B cell (primary cell): ENCODE results near the gene NRDC. TPM values are rescaled to one million over a fixed set of nuclear protein-coding genes. Genes with fewer than 3 reads are reported as not detected.

Experiments used
- ATAC-seq: fragments of 200-7000 bp; cut with Tn5 transposase; one replicate; pipeline ENCODE4 v1.10.0; 2021; ENCODE audit warnings: low read depth, mild to moderate bottlenecking, moderate number of reproducible peaks, moderate library complexity
- CTCF ChIA-PET: fragments of 350-600 bp; sonication (Branson Sonifier 250); formaldehyde crosslinking; loops from one replicate; lab custom pipeline; 2021; ENCODE audit warnings: antibody characterized with exemption, inconsistent platforms; lab: Charles Lee
- POLR2A ChIA-PET: fragments of 350-600 bp; sonication (Branson Sonifier 250); formaldehyde crosslinking; loops from one replicate; lab custom pipeline; 2021; ENCODE audit warnings: antibody characterized with exemption; lab: Charles Lee
- DNase-seq: peaks from one replicate; pipeline ENCODE4 v3.0.0; 2013
- H2AFZ ChIP-seq: 2 replicates; pipeline ENCODE4 v1.6.1; 2012; ENCODE audit warnings: mild to moderate bottlenecking, low read depth, low read length; ENCODE audit not compliant: insufficient read depth, poor library complexity, severe bottlenecking
- H3K27ac ChIP-seq, 2 donors: 1 replicate in 1 of 2; 2 replicates in 1 of 2; pipeline ENCODE4 v1.5.1; 2012 to 2013; ENCODE audit warnings: low read length in 2 of 2, mild to moderate bottlenecking in 2 of 2, moderate library complexity in 1 of 2
- H3K27me3 ChIP-seq, 4 experiments: fragments of 200-600 bp in 1 of 4; sonication (generic) in 1 of 4; replicated peaks in 1 of 4; 1 replicate in 2 of 4; 2 replicates in 2 of 4; pipeline versions ENCODE4 v1.6.1 to v1.7.0; 2013 to 2016; ENCODE audit warnings: low read length in 3 of 4, mild to moderate bottlenecking in 2 of 4, mixed read lengths in 1 of 4, moderate library complexity in 1 of 4; ENCODE audit not compliant: insufficient read depth in 4 of 4, control insufficient read depth in 3 of 4; ENCODE audit errors: control extremely low read depth in 1 of 4
- H3K36me3 ChIP-seq, 2 experiments: replicated peaks in 1 of 2; 1 replicate in 1 of 2; 2 replicates in 1 of 2; pipeline versions ENCODE4 v1.6.1 to v1.7.1; 2013; ENCODE audit warnings: low read length in 1 of 2; ENCODE audit not compliant: insufficient read depth in 2 of 2, control insufficient read depth in 1 of 2; ENCODE audit errors: control extremely low read depth in 1 of 2, extremely low read depth in 1 of 2
- H3K4me1 ChIP-seq, 2 donors: fragments of 200-600 bp in 1 of 2; sonication (generic) in 1 of 2; 1 replicate in 1 of 2; 2 replicates in 1 of 2; pipeline versions ENCODE4 v1.5.1 to v1.6.1; 2013 to 2017; ENCODE audit warnings: low read length in 2 of 2; ENCODE audit not compliant: control insufficient read depth in 2 of 2, insufficient read depth in 2 of 2
- H3K4me2 ChIP-seq: replicated peaks from 2 replicates; pipeline ENCODE3; 2012; ENCODE audit warnings: mild to moderate bottlenecking, low read depth, low read length; ENCODE audit not compliant: poor library complexity, severe bottlenecking
- H3K4me3 ChIP-seq, 5 experiments: fragments of 200-600 bp in 1 of 5; sonication (generic) in 1 of 5; 1 replicate in 3 of 5; 2 replicates in 2 of 5; pipeline versions ENCODE4 v1.5.1 to v1.7.0; 2011 to 2016; ENCODE audit warnings: low read length in 4 of 5, mild to moderate bottlenecking in 4 of 5, low read depth in 2 of 5, control low read depth in 1 of 5, moderate library complexity in 1 of 5; ENCODE audit not compliant: insufficient read depth in 1 of 5; ENCODE audit errors: control extremely low read depth in 1 of 5, extremely low read depth in 1 of 5
- H3K79me2 ChIP-seq: fragments of 200-600 bp; sonication (generic); one replicate; pipeline ENCODE4 v1.6.0; 2016; ENCODE audit warnings: low read length; ENCODE audit not compliant: control insufficient read depth, insufficient read depth
- H3K9ac ChIP-seq: fragments of 200-600 bp; sonication (generic); 2 replicates; pipeline ENCODE4 v1.6.1; 2017; ENCODE audit warnings: mild to moderate bottlenecking, low read length, moderate library complexity
- H3K9me3 ChIP-seq, 3 donors: one replicate each; pipeline versions ENCODE4 v1.6.1 to v1.7.1; 2013; ENCODE audit warnings: low read length in 2 of 3; ENCODE audit not compliant: control insufficient read depth in 2 of 3, insufficient read depth in 1 of 3; ENCODE audit errors: control extremely low read depth in 1 of 3
- H4K20me1 ChIP-seq: 2 replicates; pipeline ENCODE4 v1.6.0; 2012; ENCODE audit warnings: mild to moderate bottlenecking, low read length; ENCODE audit not compliant: insufficient read depth, control insufficient read depth, poor library complexity, severe bottlenecking
- H3K27ac Mint-ChIP-seq: one replicate; pipeline ENCODE4 v1.8.0; 2021; ENCODE audit warnings: mixed read lengths
- H3K27me3 Mint-ChIP-seq: one replicate; pipeline ENCODE4 v1.8.0; 2021; ENCODE audit warnings: mixed read lengths
- H3K4me1 Mint-ChIP-seq: one replicate; pipeline ENCODE4 v1.8.0; 2021; ENCODE audit warnings: mixed read lengths
- H3K4me3 Mint-ChIP-seq: one replicate; pipeline ENCODE4 v1.8.0; 2021; ENCODE audit warnings: mixed read lengths
- H3K9me3 Mint-ChIP-seq: one replicate; pipeline ENCODE4 v1.8.0; 2022; ENCODE audit warnings: mixed read lengths; ENCODE audit not compliant: insufficient read depth
- CTCF ChIP-seq: fragments of 200-600 bp; IDR thresholded peaks from one replicate; pipeline ENCODE4 v1.8.0; 2022; ENCODE audit warnings: antibody characterized with exemption, mild to moderate bottlenecking
- EZH2 ChIP-seq: IDR thresholded peaks from 2 replicates; pipeline ENCODE4 v1.6.1; 2012; ENCODE audit warnings: borderline replicate concordance, low read depth, mild to moderate bottlenecking, moderate library complexity, low read length; ENCODE audit not compliant: insufficient read depth, poor library complexity, severe bottlenecking
- WGBS: methylation state at CpG from one replicate; pipeline ENCODE4 v1.1.5; 2013; ENCODE audit warnings: missing lambda C conversion rate; ENCODE audit not compliant: insufficient coverage; 5-methylcytosine and 5-hydroxymethylcytosine counted together
- intact Hi-C: fragments of 100-400 bp; cut with micrococcal nuclease; formaldehyde crosslinking; loops from one replicate; pipeline ENCODE4 v1.10.0; 2022
- polyA plus RNA-seq: library from polyadenylated mRNA; depleted of rRNA; stranded (reverse); fragments of >200 nt; gene quantifications from 2 replicates; pipeline ENCODE4 v1.2.3, GENCODE V29; 2012
- total RNA-seq, 2 donors: library from RNA; stranded (reverse); fragments of 120-200 nt in 1 of 2; gene quantifications; 1 replicate in 1 of 2; 2 replicates in 1 of 2; pipeline versions ENCODE4 v1.2.3 to v1.2.4, GENCODE V29; 2013 to 2022

The NRDC gene
- total and polyA plus RNA-seq, 2 donors (not counting 1 experiment from before 2014, with no cell fraction given): 55.3 to 154 TPM

- H3K27me3 Mint-ChIP-seq: no peaks in the 10 kb centered on the region
- intact Hi-C loops: no loop called here
Observed at GRCh38 chr1:51859333-51859732, 19.2 kb downstream of the NRDC start.

GRCh38 chr1:51858892-51859291 is 19.6 kb downstream of the NRDC start:
- Histone ChIP-seq H3K27me3 (no peaks in the 10 kb centered on the region), H3K9me3 (peaks cover 0 to 4% (median 0%) of the 10 kb centered on the region in 3 donors), H3K4me1 (peaks cover 10 to 16% of the 10 kb centered on the region in 2 donors), H3K27ac (no peak overlapping the region), H2AFZ (no peak overlapping the region), H4K20me1 (peaks cover 25% of the 10 kb centered on the region), H3K79me2 (peaks cover 43% of the 10 kb centered on the region), H3K36me3 (peaks cover 3 to 4% of the 10 kb centered on the region in 2 experiments), H3K9ac (no peak overlapping the region), H3K4me2 (no peak overlapping the region), H3K4me3 (no peak overlapping the region)
- Mint-ChIP-seq H3K27me3 (no peaks in the 10 kb centered on the region), H3K9me3 (no peaks in the 10 kb centered on the region), H3K27ac (no peak overlapping the region), H3K4me1 (peaks cover 22% of the 10 kb centered on the region), H3K4me3 (no peak overlapping the region)
- intact Hi-C loops: no loop called here
- CTCF ChIA-PET: no interaction called here
- ATAC-seq: no peak
- no CpG with 5 or more reads among the region's 1 CpG for WGBS
- DNase-seq: no peak
- POLR2A ChIA-PET: no interaction called here
- TF ChIP-seq EZH2 (no peak), CTCF (no peak)

More at GRCh38 chr1:51859333-51859732, 19.2 kb downstream of the NRDC start:
- Mint-ChIP-seq H3K4me3 (no peak overlapping the region), H3K27ac (no peak overlapping the region), H3K4me1 (peaks cover 22% of the 10 kb centered on the region), H3K9me3 (no peaks in the 10 kb centered on the region)
- no peak overlapping the region for H3K4me3 ChIP-seq
- H3K79me2 ChIP-seq: peaks cover 42% of the 10 kb centered on the region
- no peak overlapping the region for H3K4me2 ChIP-seq
- H3K27me3 ChIP-seq: no peaks in the 10 kb centered on the region
- TF ChIP-seq EZH2: no peak
- TF ChIP-seq CTCF: no peak
- H3K27ac ChIP-seq: no peak overlapping the region
- 100% methylated on average over 1 of the region's 2 CpGs for WGBS
- H2AFZ ChIP-seq: no peak overlapping the region
- no peak overlapping the region for H3K9ac ChIP-seq
- ATAC-seq (no peak), DNase-seq (no peak)
- H3K9me3 ChIP-seq: peaks cover 0 to 4% (median 0%) of the 10 kb centered on the region in 3 donors
- peaks cover 28% of the 10 kb centered on the region for H4K20me1 ChIP-seq
- peaks cover 3 to 4% of the 10 kb centered on the region in 2 experiments for H3K36me3 ChIP-seq
- POLR2A ChIA-PET: no interaction called here
- CTCF ChIA-PET: no interaction called here
- H3K4me1 ChIP-seq: peaks cover 14 to 16% of the 10 kb centered on the region in 2 donors
